ENCODE data around the gene PGD.

GRCh38 chr1:10380594-10381275, 18.1 kb upstream of the PGD start:
- TF ChIP-seq CTCF (IDR thresholded peaks at IDR 0.05): no peak
- TF ChIP-seq POLR2A (IDR thresholded peaks at IDR 0.05): no peak

Measured in thyroid gland (tissue), 4 donors.